GM12875 (cell line): ENCODE measurements around the gene JARID2.

Experiments
- H3K4me3 ChIP-seq: one replicate; pipeline ENCODE4 v1.5.1; 2011; ENCODE audit warnings: low read depth, low read length, control low read depth
- TF ChIP-seq, protein P1 (sequence below): IDR thresholded peaks from 2 replicates; pipeline ENCODE4 v1.5.1; 2011; ENCODE audit warnings: low read depth, mild to moderate bottlenecking, control low read depth, inconsistent platforms, low read length, moderate library complexity, borderline replicate concordance; ENCODE audit not compliant: insufficient read depth

The JARID2 gene

DNA sequence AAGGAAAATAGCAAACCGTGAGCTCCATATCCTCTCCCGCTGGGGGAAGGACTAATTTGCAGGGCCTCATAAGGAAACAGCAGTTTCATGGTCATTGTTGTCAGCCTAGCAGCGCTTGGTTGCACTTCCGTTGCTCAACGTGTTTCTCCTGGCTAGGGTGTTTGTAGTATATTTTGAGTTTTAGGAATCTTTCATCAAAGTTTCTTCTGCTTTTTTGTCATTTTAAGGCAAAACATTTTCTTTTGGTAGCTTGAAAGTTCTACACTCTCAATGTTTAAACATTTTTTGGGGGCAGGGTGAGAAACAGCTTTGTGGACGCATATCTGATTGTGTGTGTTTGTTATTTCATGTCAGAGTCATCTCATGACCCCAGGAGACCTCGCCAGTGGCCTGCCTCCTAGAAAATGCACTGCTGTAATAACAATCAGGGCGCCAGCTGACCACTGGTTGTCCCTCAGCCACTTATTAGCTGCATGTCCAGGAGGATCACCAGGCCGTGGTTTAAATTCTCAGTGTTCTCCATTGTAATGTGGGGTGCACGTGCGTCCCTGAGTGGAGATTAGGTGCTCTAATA, 20.6 kb downstream of the JARID2 start:
- TF ChIP-seq, protein P1, sequence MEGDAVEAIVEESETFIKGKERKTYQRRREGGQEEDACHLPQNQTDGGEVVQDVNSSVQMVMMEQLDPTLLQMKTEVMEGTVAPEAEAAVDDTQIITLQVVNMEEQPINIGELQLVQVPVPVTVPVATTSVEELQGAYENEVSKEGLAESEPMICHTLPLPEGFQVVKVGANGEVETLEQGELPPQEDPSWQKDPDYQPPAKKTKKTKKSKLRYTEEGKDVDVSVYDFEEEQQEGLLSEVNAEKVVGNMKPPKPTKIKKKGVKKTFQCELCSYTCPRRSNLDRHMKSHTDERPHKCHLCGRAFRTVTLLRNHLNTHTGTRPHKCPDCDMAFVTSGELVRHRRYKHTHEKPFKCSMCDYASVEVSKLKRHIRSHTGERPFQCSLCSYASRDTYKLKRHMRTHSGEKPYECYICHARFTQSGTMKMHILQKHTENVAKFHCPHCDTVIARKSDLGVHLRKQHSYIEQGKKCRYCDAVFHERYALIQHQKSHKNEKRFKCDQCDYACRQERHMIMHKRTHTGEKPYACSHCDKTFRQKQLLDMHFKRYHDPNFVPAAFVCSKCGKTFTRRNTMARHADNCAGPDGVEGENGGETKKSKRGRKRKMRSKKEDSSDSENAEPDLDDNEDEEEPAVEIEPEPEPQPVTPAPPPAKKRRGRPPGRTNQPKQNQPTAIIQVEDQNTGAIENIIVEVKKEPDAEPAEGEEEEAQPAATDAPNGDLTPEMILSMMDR = no peak
- H3K4me3 ChIP-seq = no peak overlapping the region

DNA sequence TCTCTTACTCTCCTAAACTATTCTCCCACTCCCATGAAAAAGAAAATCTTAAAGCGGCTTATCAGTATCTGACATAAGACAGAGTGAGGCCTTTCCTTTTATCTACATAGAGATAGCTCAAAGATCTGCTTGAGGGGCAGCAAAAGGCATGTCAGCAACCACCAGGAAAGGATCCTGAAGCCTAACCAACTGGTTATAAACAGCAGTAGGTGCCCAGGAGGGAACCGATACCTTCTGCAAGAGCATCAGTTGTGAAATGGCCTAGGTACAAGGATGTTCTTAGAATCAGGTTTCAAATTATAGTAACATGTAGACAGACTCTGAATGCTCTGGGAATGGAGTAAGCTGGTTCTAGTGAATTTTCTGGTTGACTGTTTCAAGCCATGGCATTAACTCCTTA, 21.4 kb downstream of the JARID2 start:
- H3K4me3 ChIP-seq = no peak overlapping the region
- TF ChIP-seq, protein P1 = no peak

DNA sequence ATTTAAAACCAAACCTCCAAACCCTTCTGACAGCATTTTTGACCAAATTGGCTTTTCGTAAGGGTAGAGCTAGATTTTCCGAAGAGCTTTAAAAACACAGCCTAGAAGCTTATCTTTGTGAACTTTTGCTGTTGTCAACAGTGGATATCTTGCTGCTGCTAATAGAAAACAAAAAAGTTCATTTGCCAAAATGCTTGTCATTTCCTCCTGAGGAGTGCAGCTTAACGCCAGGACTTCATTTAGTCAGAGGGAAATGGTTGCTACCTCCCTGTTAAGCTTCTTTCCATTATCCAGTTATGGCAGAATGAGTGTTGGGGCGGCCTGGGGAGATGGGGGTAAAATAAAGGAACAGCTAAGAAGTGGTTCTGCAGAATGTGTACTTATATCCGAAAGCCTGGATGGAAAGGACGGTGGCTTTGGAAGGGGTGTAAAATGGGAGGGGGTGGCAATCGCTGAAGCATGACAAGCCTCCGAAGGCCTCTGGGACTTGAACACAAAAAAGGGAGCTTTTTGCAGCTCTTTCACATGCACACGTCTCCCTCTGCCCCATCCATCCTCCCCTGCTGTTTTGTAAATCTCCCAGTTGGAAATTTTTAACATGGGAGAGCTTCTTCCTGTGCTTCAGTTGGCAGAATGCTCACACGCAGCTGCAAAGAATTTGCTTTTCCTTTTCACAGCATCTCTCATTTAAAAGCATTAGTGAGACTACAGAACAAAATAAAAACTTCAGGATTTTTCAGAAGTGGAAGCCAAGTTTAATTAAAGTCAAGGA, 22.5 kb downstream of the JARID2 start:
- TF ChIP-seq, protein P1 = no peak
- no peak overlapping the region for H3K4me3 ChIP-seq

DNA sequence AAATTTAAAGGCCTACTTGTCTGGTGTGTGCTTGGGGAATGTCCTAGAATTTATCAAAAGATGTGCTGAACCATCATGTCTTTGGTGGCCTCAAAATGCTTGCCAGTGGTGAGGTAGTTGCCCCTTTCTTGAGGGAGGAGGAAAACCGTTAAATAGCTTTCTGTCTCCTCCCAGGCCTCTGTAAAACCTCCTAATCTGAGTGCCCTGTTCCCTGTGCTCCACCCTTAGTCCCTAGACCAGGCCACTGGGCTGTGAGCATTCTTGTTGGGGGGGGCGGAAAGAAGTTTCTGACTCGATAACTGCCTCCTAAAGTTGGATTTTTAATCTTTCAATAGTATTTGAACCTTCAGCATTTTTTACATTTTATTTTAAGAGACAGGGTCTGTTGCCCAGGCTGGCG, 23.1 kb downstream of the JARID2 start:
- H3K4me3 ChIP-seq = no peak overlapping the region
- TF ChIP-seq, protein P1 = no peak

DNA sequence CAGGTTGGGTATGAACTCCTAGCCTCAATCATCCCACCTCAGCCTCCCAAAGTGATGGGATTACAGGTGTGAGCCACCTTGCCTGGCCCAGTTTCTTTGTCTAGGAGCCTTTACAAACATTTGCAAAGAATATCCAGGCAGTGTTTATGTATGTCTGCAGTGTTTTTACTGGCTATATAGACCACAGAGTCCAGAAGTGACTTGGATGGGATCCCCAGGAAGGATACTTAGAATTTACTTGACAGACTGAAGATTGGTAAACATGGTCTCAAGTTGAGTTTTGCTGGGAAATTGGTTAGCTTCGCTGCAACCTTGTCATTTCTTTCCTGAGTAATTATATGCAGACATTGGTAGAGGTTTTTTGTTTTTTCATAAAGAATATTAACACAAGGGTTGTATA, 23.8 kb downstream of the JARID2 start:
- TF ChIP-seq, protein P1 = no peak
- no peak overlapping the region for H3K4me3 ChIP-seq

DNA sequence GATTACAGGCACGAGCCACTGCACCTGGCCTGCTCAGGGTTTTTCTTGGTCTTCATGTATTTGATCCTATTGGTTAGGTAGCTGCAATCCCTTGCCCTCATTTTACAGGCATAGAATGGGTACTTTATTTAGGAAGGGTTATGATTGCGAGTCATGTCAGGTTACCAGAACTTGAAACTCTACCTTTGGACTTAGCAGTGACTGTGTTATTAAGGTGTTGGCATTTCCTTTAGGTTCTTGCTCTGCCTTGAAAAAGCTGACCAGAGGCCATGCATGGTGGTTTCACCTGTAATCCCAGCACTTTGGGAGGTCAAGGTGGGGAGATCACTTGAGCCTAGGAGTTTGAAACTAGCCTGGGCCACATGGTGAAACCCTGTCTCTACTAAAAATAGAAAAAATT, 24.5 kb downstream of the JARID2 start:
- TF ChIP-seq, protein P1 = no peak

DNA sequence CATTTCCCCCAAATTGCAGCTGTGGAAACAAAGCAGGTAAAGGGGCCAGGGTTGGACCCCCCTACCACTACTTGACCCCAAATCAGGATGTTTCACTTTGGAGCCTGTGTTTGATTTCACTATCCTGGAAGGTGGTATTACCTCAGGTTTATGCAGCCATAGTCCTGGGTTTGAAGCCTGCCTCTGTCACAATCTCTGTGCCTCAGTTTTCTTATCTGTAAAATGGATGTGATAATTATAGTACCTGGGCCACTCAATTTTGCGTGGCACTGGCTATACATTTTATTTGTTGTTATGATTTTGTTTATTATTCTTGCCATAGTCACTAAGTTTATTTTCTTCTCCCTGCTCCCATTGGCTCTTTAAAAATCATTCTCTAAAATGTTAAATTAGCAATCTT, 26.7 kb downstream of the JARID2 start:
- TF ChIP-seq, protein P1 = no peak

More for the DNA sequence above, 24.5 kb downstream of the JARID2 start:
- H3K4me3 ChIP-seq = no peak overlapping the region

More for the DNA sequence above, 26.7 kb downstream of the JARID2 start:
- H3K4me3 ChIP-seq = no peak overlapping the region
